Epidermal melanocyte (primary cell): ENCODE measurements around the gene AMDHD2.
"Not testable (repeated sequence)": the region's sequence is repeated elsewhere in the genome, so short reads cannot be mapped to it uniquely, and the experiment has no call there.

Experiments used
- DNase-seq: peaks from one replicate; pipeline ENCODE4 v3.0.0; 2011; ENCODE audit warnings: low spot score; ENCODE audit not compliant: insufficient read length

The AMDHD2 gene

GRCh38 chr16:2520097-2520783, at the start of gene AMDHD2:
Gene AMDHD2, plus strand, starts transcription at chr16:2520371. Its CDS starts 88 bp downstream, at chr16:2520459.
- DNase-seq, result peak; percentile 99

- DNase-seq, result no peak
Observed at GRCh38 chr16:2470603-2471015, 49.6 kb upstream of the AMDHD2 start.

GRCh38 chr16:2471016-2471652, 49.0 kb upstream of the AMDHD2 start, which contains the start of gene NTN3:
Gene NTN3, plus strand, starts transcription at chr16:2471297. Its CDS starts 405 bp downstream, at chr16:2471702.
- peak; percentile 60 for DNase-seq

GRCh38 chr16:2471653-2472487, 48.3 kb upstream of the AMDHD2 start:
- peak; percentile 9 for DNase-seq

- peak; percentile 4 for DNase-seq
Observed at GRCh38 chr16:2472488-2472864, 47.7 kb upstream of the AMDHD2 start.

GRCh38 chr16:2472885-2473445, 47.2 kb upstream of the AMDHD2 start:
- peak; percentile 15 for DNase-seq

- DNase-seq, result peak; percentile 14
Observed at GRCh38 chr16:2473446-2473926, 46.7 kb upstream of the AMDHD2 start.

- peak; percentile 68 for DNase-seq
Observed at GRCh38 chr16:2473999-2474876, 45.9 kb upstream of the AMDHD2 start.

- peak; percentile 100 for DNase-seq
Observed at GRCh38 chr16:2474877-2475412, 45.2 kb upstream of the AMDHD2 start, which contains the start of gene TBC1D24. Gene TBC1D24, plus strand, starts transcription at chr16:2475127. Its CDS starts 21,022 bp downstream, at chr16:2496149.

- no peak for DNase-seq
Observed at GRCh38 chr16:2475413-2476344, 44.5 kb upstream of the AMDHD2 start.

GRCh38 chr16:2476345-2476720, 43.8 kb upstream of the AMDHD2 start:
- no peak for DNase-seq

GRCh38 chr16:2476741-2477140, 43.4 kb upstream of the AMDHD2 start:
- no peak for DNase-seq

- no peak for DNase-seq
Observed at GRCh38 chr16:2477327-2477726, 42.8 kb upstream of the AMDHD2 start.

- no peak for DNase-seq
Observed at GRCh38 chr16:2478279-2478678, 41.9 kb upstream of the AMDHD2 start.

GRCh38 chr16:2479996-2480395, 40.2 kb upstream of the AMDHD2 start:
- DNase-seq, result not testable (repeated sequence)

- no peak for DNase-seq
Observed at GRCh38 chr16:2480948-2481347, 39.2 kb upstream of the AMDHD2 start.

- DNase-seq, result no peak
Observed at GRCh38 chr16:2481676-2482075, 38.5 kb upstream of the AMDHD2 start.

GRCh38 chr16:2482249-2482648, 37.9 kb upstream of the AMDHD2 start:
- no peak for DNase-seq
